Measurements from ENCODE around the gene ZFPM1.
A peak's percentile ranks its signal among the peaks of the same experiment; 100 is the strongest.

Gene ZFPM1

DNA sequence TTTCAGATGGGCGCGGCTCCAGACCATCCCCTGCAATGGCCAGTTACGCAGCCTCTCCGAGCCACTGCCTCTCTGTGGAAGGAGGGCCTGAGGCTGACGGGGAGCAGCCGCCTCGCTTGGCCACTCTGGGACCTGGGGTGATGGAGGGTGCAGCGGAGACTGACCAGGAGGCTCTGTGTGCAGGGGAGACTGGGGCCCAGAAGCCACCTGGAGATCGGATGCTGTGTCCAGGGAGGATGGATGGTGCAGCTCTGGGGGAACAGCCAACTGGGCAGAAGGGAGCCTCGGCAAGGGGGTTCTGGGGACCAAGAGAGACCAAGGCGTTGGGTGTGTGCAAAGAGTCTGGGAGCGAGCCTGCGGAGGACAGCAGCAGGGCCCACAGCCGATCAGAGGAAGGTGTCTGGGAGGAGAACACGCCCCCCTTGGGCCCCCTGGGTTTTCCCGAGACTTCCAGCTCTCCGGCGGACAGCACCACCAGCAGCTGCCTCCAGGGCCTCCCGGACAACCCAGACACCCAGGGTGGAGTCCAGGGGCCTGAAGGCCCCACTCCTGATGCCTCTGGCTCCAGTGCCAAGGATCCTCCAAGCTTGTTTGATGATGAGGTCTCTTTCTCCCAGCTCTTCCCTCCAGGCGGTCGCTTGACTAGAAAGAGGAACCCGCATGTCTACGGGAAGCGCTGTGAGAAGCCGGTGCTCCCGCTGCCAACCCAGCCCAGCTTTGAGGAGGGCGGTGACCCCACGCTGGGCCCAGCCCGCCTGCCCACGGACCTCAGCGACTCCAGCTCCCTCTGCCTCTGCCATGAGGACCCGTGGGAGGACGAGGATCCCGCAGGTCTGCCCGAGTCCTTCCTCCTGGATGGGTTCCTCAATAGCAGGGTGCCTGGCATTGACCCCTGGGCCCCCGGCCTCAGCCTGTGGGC is 17.4 kb upstream of the ZFPM1 start:
- no peak overlapping the region for H3K4me3 ChIP-seq (ENCODE audit: low read depth, low read length)
- TF ChIP-seq, protein P1, sequence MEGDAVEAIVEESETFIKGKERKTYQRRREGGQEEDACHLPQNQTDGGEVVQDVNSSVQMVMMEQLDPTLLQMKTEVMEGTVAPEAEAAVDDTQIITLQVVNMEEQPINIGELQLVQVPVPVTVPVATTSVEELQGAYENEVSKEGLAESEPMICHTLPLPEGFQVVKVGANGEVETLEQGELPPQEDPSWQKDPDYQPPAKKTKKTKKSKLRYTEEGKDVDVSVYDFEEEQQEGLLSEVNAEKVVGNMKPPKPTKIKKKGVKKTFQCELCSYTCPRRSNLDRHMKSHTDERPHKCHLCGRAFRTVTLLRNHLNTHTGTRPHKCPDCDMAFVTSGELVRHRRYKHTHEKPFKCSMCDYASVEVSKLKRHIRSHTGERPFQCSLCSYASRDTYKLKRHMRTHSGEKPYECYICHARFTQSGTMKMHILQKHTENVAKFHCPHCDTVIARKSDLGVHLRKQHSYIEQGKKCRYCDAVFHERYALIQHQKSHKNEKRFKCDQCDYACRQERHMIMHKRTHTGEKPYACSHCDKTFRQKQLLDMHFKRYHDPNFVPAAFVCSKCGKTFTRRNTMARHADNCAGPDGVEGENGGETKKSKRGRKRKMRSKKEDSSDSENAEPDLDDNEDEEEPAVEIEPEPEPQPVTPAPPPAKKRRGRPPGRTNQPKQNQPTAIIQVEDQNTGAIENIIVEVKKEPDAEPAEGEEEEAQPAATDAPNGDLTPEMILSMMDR (IDR thresholded peaks at IDR 0.05; ENCODE audit: low read depth, low read length), result no peak

DNA sequence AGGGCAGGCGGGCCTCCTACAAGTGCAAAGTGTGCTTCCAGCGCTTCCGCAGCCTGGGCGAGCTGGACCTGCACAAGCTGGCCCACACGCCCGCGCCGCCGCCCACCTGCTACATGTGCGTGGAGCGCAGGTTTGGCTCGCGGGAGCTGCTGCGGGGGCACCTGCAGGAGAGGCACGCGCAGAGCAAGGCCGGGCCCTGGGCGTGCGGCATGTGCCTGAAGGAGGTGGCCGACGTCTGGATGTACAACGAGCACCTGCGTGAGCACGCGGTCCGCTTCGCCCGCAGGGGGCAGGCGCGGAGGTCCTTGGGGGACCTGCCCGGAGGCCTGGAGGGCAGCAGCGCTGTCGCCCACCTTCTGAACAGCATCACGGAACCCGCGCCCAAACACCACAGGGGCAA is 16.3 kb upstream of the ZFPM1 start:
- TF ChIP-seq, protein P1 (IDR thresholded peaks at IDR 0.05; ENCODE audit: low read depth, low read length), result no peak
- no peak overlapping the region for H3K4me3 ChIP-seq (ENCODE audit: low read depth, low read length)

DNA sequence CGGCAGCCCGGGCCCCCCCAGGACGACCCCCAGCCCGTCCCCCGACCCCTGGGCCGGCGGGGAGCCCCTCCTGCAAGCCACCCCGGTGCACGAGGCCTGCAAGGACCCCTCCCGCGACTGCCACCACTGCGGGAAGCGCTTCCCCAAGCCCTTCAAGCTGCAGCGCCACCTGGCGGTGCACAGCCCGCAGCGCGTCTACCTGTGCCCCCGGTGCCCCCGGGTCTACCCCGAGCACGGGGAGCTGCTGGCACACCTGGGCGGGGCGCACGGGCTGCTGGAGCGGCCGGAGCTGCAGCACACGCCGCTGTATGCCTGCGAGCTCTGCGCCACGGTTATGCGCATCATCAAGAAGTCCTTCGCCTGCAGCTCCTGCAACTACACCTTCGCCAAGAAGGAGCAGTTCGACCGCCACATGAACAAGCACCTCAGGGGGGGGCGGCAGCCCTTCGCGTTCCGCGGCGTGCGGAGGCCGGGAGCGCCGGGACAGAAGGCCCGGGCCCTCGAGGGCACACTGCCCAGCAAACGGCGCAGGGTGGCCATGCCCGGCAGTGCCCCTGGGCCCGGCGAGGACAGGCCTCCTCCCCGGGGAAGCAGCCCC is 15.6 kb upstream of the ZFPM1 start:
- H3K4me3 ChIP-seq (ENCODE audit: low read depth, low read length), result no peak overlapping the region
- TF ChIP-seq, protein P1 (IDR thresholded peaks at IDR 0.05; ENCODE audit: low read depth, low read length), result peak; percentile 74

DNA sequence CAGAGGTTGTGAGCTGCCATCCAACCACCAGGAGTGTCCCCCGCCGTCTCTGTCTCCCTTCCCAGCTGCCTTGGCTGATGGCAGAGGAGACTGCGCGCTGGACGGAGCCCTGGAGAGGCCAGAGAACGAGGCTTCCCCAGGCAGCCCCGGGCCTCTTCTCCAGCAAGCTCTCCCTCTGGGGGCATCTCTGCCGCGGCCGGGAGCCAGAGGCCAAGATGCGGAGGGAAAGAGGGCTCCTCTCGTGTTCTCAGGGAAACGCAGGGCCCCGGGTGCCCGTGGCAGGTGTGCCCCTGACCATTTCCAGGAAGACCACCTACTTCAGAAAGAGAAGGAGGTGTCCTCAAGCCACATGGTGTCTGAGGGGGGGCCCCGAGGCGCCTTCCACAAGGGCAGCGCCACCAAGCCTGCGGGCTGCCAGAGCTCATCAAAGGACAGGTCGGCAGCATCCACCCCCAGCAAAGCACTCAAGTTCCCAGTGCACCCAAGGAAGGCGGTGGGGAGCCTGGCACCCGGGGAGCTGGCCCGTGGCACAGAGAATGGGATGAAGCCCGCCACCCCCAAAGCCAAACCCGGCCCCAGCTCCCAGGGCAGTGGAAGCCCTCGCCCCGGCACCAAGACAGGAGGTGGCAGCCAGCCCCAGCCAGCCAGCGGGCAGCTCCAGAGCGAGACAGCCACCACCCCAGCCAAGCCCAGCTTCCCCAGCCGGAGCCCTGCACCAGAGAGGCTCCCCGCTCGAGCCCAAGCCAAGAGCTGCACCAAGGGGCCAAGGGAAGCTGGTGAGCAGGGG is 14.8 kb upstream of the ZFPM1 start:
- TF ChIP-seq, protein P1 (IDR thresholded peaks at IDR 0.05; ENCODE audit: low read depth, low read length), result no peak
- H3K4me3 ChIP-seq (ENCODE audit: low read depth, low read length), result no peak overlapping the region

DNA sequence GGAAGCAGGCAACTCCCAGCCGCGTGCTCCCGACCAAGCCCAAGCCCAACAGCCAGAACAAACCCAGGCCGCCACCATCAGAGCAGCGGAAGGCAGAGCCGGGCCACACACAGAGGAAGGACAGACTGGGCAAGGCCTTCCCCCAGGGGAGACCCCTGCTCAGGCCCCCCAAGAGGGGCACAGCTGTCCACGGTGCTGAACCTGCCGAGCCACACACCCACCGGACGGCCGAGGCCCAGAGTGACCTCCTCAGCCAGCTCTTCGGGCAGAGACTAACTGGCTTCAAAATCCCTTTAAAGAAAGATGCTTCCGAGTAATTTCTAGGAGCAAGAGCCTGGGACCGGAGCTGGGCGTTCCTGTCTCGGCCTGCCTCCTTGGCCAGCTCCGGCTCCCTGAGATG is 14.1 kb upstream of the ZFPM1 start:
- H3K4me3 ChIP-seq (ENCODE audit: low read depth, low read length), result no peak overlapping the region
- TF ChIP-seq, protein P1 (IDR thresholded peaks at IDR 0.05; ENCODE audit: low read depth, low read length), result no peak

DNA sequence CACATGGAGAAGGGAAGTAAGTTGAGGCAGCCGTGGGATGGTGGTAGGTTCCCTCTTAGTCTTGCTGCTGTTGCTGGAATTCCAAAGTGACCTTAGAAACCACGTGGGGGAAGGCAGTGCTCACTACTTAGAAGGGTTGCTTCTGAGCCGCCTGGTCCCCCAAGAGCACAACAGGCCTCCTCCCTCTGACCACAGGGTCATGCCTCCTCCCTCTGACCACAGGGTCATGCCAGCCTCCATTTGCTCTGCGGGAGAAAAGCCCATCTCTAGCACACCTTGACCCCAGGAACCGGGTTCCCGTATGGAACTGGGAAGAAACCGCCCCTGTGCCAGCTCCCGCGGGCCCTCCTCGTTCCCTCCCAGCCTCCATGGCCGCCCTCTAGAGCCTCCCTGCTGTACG is 13.4 kb upstream of the ZFPM1 start:
- TF ChIP-seq, protein P1 (IDR thresholded peaks at IDR 0.05; ENCODE audit: low read depth, low read length), result no peak
- H3K4me3 ChIP-seq (ENCODE audit: low read depth, low read length), result no peak overlapping the region
